Hematopoietic multipotent progenitor cell (in vitro differentiated cells): ENCODE data around the gene SURF6. TPM values are rescaled to one million over a fixed set of nuclear protein-coding genes. Genes with fewer than 3 reads are reported as not detected.
"Not testable (repeated sequence)": the region's sequence is repeated elsewhere in the genome, so short reads cannot be mapped to it uniquely, and the experiment has no call there.

Experiments used
- DNase-seq, 3 donors: peaks; one replicate each; pipeline ENCODE4 v3.0.0-alpha.2; 2011 to 2015; ENCODE audit warnings: low read depth in 2 of 3, low spot score in 2 of 3
- total RNA-seq: library from RNA; depleted of rRNA; stranded (reverse); fragments of >200 nt; gene quantifications from one replicate; pipeline ENCODE4 v1.2.3, GENCODE V29; 2012

The SURF6 gene
- 19.4 TPM for total RNA-seq

DNA sequence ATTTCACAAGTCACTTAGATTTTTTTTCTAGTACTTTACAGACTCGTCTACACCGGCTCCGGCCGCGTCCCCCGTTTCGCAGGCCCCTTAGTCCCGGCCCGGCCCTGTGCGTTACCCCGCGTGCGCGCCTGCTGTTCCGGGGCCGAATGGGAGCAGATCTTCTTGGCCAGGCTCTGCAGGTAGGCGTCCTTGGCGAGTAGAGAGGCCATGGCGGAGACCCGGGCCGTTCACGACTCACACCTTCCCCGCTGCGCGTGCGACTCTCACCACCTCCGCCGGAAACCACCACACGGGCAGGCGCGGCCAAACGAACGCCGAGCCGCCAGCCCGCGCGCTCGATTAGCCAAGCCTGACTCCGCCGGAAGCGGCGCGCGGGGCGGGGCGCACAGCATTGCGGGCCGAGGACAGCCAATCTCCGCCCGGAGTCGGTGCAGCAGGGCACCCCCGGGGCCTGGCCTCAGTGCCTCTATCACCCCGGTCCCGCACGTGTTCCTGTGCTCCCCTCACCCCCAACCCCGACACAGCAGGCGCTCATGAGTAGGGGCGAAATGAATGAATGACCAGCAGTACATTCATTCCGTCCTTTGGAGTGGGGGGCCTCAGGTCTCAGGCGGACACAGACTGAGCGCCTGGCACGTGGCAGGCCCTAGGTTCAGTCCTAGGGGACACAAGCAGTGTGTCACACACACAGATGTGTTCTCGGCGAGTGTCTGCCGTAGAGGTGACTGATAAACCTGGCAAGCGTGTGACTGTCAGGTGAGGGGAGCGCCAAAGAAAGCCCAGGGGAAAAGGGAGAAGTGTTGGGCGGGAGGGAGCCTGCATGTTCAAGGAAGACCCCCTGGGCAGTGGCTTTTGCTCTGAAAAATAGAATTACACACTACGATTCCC, at the start of gene SURF6:
Gene SURF6 (minus strand): TSS at position 265 of the 888 bp plus-strand sequence. CDS start 56 bp downstream, at position 209.
- DNase-seq: peak; percentile 87 to 93 (median 92)

DNA sequence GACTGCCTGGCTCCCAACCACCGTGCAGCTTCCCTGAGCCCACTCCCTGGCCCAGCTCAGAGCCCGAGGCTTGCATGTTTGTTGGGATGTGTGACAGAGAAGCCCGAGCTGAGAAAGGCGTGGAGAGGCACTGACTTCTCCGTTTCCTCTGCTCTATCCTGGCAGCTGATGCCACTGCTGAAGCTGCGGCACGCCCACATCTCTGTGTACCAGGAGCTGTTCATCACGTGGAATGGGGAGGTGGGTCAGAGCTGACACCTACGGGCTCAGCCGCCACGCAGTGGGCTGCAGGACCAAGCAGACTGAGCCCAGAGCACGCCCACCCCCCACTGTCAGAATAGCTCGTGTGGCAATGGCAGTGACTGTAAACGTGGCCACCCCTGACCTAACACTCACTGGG, 49.5 kb upstream of the SURF6 start:
- no peak for DNase-seq

DNA sequence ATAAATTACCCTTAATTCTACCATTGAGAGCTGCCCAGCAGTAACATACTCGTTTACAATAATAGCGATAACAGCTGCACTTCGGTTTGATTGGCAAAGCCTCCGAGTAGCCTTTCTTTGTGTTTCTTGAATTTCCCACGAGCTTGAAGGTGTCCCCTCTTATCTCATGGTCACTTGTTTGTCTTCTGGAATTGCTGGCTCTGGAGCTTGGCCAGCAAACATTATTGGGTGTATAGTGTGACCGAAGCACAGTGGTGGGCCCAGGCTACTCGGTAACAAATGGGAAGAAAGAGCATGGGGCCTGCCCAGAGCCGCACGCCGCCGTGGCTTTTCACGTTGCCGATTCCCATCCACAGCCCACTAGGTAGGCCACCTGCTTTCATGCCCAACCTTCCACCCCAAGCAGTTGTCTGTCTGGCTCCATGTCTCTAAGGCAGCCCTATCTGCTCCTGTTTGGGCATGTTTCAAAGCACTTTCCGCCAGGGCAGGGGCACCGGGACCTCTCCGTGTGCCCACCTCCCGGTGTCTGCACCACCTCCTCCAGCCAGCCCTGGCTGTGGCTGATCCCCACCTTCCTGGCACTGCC, 48.8 kb upstream of the SURF6 start:
- DNase-seq: no peak

DNA sequence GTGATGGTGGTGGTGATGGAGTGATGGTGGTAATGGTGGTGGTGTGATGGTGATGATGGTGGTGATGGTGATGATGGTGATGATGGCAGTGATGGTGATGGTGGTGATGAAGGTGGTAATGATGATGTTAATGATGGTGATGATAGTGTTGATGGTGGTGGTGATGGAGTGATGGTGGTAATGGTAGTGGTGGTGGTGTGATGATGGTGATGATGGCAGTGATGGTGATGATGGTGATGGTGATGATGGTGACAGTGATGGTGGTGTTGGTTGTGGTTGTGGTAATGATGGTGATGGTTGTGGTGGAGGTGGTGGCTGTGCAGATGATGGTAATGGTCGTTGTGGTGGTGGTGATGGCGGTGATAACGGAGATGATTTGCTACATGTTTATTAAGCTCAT, 47.5 kb upstream of the SURF6 start:
- no peak for DNase-seq

DNA sequence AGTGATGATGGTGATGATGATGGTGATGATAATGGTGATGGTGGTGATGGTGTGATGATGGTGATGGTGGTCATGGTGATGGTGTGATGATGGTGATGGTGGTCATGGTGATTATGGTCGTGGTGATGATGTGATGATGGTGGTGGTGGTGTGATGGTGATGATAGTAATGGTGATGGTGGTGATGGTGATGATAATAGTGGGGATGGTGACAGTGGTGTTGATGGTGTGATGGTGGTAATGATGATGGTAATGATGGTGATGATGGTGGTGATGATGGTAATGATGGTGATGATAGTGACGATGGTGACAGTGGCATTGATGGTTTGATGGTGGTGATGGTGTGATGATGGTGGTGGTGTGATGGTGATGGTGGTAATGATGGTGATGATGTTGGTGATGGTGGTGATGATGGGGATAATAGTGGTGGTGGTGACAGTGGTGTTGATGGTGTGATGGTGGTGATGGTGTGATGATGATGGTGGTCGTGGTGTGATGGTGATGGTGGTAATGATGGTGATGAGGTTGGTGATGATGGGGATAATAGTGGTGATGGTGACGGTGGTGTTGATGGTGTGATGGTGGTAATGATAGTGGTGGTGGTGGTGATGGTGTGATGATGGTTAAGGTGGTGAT, 46.6 kb upstream of the SURF6 start:
- no peak for DNase-seq

DNA sequence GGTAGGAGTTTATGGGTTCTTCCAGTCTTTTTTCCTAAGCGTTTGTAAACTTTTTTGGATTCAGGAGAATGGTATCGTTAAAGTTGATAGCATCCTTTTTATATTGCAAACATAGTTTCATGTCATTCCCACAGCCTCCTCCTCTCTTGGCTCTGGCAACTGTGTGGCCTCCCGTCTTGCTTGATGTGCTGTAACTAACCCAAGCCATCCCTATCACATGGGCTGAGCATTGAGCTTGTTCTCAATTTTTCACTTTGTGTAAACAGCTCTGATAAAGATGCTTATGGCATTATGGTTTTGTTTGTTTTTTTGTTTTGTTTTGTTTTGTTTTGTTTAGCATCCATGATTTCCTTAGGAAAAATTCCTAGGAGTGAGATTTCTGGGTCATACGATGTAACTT, 44.7 kb upstream of the SURF6 start:
- DNase-seq: no peak

DNA sequence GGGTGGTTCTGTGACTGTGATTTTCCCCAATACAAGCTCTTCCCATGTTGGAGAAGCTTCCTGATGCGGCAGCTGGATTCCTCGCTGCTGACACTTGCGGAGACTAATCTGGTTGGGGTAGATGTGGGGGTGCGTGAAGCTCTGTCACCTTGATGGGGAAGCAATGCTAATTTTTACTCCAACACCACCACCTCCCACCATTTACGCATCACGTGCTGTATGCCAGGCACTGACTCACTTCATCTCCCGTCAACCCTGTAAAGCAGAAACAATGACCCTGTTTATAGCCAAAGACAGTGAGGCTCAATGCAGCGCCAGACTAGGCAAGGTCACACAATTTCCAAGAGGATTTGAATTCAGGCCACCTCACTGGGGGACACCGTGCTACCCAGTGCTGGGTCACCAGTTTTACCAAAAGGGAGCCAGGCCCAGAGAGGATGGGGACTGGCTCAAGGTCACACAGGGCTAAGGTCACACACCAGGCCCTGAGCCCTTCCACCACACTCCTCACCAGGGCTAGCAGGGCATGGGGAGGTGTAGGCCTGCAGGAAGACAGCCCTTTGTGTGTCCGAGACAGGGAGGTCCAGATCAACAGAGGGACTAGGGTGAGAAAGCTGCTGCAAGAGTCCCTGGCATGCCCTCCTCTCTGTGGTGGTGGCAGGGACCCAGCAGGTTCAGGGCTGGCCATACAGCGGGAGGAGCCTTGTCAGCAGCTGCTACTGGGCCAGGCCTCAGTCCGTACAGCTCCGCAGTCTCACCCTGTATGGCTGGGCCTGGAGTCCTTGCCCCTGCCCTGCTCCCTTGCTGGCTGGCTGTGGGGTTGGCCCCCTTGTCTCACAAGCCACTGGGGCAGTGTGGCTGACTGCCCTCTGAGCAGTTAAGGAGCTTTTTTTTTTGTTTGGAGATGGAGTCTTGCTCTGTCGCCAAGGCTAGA, 43.4 kb upstream of the SURF6 start:
- DNase-seq: no peak

DNA sequence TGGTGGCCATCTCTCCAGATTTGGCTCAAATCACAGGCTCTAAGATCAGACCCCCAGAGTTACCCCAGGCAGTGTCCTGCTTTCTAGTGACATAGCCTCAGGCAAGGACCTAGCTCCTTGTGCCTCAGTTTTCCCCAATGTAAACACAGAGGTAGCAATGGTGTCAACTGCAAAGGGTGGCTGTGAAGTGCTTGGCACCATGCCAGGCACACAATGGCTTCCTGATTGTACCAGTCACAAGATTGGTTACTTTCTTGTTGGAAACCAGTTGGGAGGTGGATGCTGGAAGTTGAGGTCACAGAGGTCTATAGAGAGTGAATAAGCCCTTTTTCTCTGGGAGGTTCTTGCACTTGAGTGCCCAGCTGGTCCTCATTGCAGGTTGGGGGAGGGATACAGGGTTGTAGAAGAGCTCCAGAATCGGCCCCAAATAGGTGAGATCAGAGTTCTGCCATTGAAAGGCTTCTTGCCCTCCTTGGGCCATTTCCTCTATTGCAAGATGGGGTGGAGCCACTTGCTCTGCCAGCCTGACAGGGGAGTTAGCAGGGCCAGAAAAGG, 42.5 kb upstream of the SURF6 start:
- DNase-seq: no peak

DNA sequence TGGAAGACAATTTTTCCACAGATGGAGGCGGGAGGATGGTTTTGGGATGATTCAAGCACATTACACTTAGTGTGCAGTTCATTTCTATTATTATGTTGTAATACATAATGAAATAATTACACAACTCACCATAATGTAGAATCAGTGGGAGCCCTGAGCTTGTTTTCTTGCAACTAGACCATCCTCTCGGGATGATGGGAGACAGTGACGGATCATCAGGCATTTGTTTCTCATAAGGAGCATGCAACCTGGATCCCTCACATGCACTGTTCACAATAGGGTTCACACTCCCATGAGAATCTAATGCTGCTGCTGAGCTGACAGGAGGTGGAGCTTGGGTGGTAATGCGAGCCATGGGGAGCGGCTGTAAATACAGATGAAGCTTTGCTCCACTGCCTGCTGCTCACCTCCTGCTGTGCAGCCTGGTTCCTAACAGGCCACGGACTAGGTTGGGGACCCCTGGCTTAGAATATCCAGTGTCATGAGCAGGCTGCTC, 41.8 kb upstream of the SURF6 start:
- DNase-seq: no peak

DNA sequence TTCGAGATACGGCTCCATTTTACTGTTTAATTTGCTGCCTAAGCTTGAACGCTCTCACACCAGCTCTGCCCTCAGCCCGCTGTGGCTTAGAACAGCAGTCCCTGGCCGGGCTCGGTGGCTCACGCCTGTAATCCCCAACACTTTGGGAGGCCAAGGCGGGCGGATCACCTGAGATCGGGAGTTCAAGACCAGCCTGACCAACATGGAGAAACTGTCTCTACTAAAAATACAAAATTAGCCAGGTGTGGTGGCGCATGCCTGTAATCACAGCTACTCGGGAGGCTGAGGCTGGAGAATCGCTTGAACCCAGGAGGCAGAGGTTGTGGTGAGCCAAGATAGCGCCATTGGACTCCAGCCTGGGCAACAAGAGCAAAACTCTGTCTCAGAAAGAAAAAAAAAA, 41.3 kb upstream of the SURF6 start:
- not testable (repeated sequence) for DNase-seq

DNA sequence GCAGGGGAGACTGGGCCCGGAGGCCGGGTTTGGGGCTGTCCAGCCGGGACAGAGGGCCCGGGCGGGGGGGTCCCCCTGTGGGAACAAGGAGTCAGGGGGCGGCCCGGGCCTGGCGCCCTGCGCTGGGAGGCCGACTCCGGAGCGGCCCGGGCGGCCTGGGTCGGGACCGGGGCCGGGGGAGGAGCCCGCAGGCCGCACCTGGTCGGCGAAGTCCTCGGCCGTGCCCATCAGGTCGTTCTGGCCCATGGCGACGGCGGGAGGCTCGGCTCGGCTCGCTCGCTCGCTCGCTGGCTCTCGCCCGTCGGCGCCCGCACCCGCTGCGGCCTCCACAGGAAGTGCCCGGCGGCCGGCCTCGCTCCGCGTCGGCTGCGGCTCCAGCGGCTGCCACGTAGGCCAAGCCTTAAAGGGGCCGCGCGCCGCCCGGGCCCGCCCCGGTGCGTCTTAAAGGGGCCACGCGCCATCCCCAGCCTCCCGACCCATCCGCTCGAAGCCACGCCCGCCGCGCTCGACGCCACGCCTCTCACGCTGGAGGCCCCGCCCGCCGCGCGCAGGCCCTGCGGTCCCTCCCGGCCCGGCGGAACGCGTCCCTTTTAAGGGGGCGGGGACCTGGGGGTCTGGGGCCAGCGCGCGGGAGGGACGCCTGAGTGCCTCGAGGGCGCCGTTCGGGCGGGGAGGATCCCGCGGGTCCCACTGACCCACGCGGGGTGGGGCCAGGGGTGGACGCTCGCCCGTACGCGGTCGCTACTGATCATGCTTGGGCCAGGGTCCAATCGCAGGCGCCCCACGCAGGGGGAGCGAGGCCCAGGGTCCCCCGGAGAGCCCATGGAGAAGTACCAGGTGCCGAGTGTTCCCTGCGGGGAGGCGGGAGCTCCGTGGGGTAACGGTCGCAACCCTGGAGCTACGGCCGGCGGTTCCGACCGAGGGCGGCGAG, 40.0 kb upstream of the SURF6 start, which contains the start of the genes STKLD1 and SURF4:
Gene STKLD1 (plus strand): TSS at position 643 of the 931 bp plus-strand sequence. CDS start 108 bp downstream, at position 751.
Gene SURF4 (minus strand): TSS at position 337 of the 931 bp plus-strand sequence. CDS start 91 bp downstream, at position 246.
- peak; percentile 80 to 95 (median 94) for DNase-seq

DNA sequence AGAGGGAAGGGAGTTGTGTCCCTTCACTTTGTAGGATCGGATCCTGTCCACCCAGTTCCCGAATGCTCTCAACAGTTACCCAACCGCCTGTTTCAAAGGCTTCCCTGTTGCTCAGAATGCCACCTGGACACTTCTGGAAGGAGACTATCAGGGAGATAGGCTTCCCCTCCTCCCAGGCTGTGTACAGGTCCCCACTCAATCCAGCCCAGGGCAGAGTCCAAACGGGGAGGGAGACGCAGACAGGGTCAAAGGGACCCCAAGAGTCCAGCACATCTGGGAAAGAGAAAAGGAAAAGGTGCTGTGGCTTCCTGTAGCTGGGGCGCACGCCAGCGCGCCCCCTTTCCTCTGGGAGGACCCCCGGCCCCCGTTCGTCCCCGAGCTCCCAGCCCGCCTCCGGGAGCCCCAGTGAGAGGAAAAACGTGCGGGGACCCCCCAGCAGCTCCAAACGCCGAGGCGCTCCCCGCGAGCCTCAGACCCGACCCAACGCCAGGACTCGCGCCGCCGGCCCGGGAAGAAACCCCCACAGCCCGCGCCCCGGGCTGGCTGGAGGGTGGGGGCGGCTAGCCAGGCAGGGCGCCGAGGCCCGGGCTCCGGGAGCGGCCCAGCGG, 39.2 kb upstream of the SURF6 start:
- DNase-seq: no peak

DNA sequence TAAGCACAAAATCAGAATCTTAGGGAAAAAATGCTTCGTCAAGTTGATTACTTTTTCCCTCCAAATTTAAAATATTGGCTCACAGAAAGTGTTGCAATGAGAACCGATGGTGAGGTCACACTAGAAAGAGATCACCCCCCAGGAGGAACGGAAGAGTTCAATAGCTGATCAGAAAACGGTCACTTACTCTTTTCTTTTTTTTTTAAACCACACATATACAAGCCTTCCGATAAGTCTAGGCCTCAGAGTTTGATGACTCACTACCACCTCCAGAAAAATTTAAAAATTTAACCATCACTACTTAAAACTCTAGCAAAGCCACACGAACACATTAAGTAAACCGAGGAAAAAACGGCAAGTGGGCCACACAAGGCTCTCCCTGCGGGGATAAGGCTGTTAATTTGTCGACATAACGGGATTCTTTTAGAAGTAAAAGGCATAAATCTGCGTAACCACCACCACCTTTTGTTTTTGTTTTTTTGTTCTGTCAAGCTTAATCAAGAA, 38.7 kb upstream of the SURF6 start:
- DNase-seq: peak in 2 of 3 donors; percentile 45 to 49

DNA sequence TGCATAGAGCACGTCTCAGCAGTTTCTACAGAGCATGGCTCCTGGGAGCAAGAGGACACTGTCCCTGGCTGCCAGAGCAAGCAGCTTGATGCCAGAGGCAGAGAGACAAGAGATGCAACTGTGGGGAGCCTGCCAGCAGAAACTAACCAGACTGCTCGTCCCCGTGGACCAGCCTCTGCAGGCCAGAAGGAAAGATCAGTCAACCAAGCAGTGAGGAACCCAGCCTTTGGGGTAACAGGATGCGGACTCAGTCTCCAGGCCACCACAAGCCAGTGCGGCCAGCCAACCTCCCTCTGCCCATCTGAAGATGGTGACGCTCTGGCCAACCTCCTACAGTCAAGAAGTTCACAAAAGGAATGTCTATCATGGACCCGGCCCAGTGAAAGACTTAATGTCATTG, 36.2 kb upstream of the SURF6 start:
- DNase-seq: no peak

DNA sequence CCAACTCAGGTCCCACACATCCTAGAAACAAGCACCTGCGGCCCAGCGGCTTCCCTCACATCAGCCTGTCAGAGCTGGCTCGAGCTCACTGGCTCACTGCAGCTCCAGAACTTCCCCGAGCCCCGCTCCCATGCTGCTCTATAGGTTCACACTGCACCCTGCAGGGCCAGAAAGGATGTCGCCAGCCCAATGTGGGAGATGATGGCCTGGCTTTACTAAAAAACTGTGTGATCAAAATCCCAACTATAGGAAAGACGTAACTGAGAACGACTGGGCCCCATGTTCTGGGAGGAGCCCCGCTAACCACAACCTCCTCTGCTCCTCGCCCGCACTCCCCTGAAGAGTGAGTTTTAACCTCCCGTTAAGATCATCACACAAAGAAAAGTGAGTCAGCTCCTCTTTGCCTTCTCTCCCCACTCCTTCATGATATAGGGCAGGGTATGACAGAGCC, 35.3 kb upstream of the SURF6 start:
- peak in 2 of 3 donors; percentile 28 to 38 for DNase-seq

DNA sequence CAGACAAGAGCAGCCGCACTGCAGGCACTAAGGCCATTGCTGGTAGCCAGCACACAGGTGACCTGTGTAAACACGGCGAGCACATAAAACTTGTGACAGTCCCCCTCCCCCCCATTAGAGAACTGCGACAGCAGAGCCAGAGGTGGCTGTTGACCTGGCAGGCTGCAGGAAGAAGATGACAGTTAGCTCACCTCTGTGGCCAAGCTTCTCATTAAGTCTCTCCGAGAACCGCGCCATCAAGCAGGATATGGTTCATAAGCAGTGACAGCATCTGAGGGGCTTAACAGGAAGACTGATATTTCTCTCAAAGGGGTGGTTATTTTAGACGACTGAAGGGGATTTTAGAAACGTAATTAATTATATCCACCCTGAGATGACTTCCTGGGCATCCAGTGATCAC, 34.7 kb upstream of the SURF6 start:
- no peak for DNase-seq

DNA sequence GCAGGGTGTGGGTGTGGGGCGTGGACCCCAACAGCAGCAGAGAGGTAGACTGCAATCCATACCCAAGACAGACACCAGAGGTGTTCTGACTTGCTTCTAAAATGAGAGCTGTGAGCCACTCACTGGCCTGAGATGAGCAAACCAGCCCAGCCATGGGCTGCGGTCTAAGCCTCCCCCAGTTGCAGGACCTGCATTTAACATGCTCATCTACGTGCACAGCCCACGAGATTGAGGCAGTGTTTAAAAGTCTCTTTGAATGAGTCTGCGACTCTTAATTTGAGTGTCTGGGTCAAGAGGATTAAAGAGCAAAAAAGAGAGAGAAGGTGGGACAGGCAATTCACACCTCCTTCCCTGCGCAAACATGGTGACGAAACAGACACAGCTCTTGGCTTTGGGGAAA, 33.9 kb upstream of the SURF6 start:
- DNase-seq: no peak

DNA sequence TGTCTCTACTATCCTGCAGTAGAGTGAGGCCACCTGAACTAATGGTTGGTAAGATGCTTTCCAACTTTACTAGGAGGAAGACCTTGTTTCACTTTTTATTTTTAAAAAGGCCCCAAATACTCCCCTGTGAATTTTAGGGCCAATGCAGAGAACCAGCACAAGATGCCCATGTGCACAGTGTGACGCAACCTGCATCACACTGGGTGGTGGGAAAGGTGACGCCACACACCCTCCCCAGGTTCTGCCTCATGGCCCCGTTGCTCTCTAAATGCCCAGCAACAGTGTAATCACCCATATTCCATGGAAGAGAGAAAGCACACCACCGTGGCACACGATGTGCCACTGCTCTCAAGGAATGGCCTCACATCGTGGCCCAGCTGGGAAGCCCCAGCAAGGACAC, 33.4 kb upstream of the SURF6 start:
- no peak for DNase-seq
